GM15510 (cell line): ENCODE measurements around the gene TRDMT1.

Experiments used
- POLR2A ChIP-seq: IDR thresholded peaks from 3 replicates; pipeline ENCODE4 v1.6.1; 2011; ENCODE audit warnings: borderline replicate concordance; ENCODE audit not compliant: insufficient read length; ENCODE audit errors: extremely low read depth

TRDMT1 gene

DNA sequence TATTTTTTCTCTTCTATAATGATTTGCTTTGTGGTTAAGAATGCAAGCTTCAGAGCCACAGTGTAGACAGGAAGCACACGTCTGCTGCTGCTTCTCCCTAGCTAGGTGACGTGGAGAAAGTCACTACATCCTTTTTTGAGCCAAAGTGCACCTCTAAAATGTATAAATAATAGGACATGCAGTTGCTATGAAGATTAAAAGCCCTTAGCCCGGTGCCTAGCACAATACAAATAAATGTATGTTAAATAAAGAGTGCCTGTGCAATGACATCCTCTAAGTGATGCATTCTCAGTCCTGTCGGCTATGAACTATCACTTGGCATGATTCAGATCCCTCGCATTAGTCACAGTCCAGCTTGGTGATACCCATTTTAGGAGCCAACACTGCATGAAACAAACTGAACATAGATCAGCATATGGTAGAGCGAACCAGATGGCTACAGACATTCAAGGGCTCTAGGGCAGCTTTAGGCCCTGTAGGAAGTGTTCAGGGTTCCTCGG, 4.8 kb upstream of the TRDMT1 start:
- TF ChIP-seq POLR2A, result no peak

DNA sequence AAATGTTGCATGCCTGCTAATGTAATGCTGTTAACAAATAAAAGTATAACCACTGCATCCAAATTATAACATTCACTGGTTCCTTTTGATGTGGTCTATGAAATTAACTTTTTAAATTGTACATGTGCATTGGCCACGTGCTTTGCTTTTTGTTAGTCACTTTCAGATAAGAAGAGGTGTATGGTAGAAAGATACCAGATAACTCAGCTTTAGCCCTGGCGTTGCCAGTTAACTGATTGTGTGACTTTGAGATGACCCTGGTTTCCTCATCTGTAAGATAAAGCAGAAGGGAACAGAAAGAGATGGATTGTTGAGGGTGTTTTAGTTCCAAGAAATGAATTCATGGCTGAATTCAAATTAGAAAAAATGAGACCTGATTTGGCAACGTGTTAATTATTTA, 1.9 kb upstream of the TRDMT1 start:
- TF ChIP-seq POLR2A, result no peak

DNA sequence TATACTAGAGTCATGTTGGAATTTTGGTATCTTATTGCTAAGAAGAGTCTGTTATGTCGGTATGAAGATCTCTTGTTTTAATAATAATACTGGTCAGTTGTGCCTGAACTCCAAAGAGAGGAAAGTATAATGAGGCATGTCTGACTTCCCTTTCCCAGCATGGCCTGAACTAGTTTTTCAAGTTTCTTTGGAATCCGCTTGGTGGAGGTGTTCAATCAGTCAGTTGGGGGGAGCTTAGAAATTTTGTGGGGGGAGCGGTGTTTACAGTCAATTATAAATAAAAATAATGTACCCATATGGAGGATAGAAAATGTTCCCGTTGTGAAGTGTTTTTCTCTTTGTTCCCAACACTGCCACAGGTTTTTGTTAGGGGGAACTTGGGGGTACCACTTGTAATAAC, 1.5 kb upstream of the TRDMT1 start:
- TF ChIP-seq POLR2A, result no peak

DNA sequence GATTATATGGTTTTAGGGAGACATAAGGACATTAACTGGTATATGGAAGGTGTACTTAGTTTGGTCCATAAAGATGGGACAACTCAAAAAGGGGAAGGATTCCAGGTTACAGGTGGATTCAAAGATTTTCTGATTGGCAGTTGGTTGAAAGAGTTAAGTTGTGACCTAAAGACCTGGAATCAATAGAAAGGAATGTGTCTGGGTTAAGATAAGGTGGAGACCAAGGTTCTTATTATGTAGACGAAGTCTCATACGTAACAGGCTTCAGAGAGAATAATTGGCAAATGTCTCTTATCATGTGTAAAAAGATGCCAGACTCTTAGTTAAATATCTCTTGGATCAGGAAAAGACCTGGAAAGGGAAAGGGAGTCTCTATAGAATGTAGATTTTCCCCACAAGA, 1.0 kb upstream of the TRDMT1 start:
- no peak for TF ChIP-seq POLR2A

DNA sequence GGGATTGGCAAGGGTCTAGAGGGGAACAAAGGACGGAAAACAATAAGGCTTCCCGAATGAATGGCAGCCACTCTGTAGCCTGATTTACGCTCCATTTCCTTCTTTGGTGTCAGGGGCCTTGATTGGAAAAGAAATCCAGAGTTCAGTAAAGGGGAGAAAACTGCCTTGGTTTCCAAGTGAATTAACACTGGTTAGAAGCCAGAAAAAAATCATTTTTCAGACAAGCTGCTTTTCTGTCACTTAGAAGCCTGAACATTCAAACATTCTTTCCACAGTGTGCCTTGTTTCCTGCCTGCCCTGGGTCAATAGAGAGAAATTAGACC, 283 bp upstream of the TRDMT1 start:
- no peak for TF ChIP-seq POLR2A

GRCh38 chr10:17200001-17200911, 1.2 kb downstream of the TRDMT1 start:
- TF ChIP-seq POLR2A, result no peak

- no peak for TF ChIP-seq POLR2A
Measured at GRCh38 chr10:17199351-17199804, 2.1 kb downstream of the TRDMT1 start.

DNA sequence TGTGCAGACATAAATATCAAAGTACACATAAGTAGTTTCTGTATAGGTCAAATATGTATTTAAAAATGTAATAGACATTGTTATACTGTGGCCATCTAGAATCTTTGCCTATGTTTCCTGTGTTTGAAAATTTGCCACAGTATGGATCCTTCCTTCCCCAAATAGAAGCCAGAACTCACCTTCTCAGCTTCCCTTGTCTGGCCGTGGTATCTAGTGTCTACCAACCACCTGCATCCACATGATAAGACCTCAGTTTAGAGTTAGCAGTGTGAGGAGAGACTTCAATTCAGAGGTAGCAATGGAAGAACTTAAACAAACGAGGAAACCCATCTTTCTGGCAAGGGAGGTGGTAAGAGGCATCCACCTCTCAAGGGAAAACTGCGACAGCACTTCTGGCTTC, 4.9 kb downstream of the TRDMT1 start:
- no peak for TF ChIP-seq POLR2A

GRCh38 chr10:17196045-17196444, 5.4 kb downstream of the TRDMT1 start:
- TF ChIP-seq POLR2A, result no peak

GRCh38 chr10:17195083-17195482, 6.4 kb downstream of the TRDMT1 start:
- TF ChIP-seq POLR2A, result no peak

GRCh38 chr10:17190602-17191001, 10.9 kb downstream of the TRDMT1 start:
- no peak for TF ChIP-seq POLR2A

- TF ChIP-seq POLR2A, result no peak
Measured at GRCh38 chr10:17188644-17189172, 12.8 kb downstream of the TRDMT1 start.

DNA sequence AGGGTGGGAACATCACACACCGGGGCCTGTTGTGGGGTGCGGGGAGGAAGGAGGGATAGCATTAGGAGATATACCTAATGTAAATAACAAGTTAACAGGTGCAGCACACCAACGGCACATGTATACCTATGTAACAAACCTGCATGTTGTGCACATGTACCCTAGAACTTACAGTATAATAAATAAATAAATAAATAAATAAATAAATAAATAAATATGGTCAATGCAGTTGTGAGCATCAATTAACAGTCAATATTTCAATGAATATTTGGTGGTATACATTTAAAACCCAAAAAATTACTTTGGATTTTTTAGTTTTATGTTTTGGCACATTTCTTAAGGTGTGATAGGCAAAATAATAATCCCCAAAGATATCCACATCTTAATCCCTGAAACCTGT, 15.6 kb downstream of the TRDMT1 start:
- TF ChIP-seq POLR2A, result no peak

- TF ChIP-seq POLR2A, result no peak
Measured at GRCh38 chr10:17183110-17183509, 18.4 kb downstream of the TRDMT1 start.

- no peak for TF ChIP-seq POLR2A
Measured at GRCh38 chr10:17181751-17182150, 19.7 kb downstream of the TRDMT1 start.

GRCh38 chr10:17181110-17181509, 20.4 kb downstream of the TRDMT1 start:
- TF ChIP-seq POLR2A, result no peak

- TF ChIP-seq POLR2A, result no peak
Measured at GRCh38 chr10:17179002-17179401, 22.5 kb downstream of the TRDMT1 start.

GRCh38 chr10:17178006-17178405, 23.5 kb downstream of the TRDMT1 start:
- no peak for TF ChIP-seq POLR2A
